HG02678 (cell line): ENCODE data around the gene EYA3.

Experiments
- ATAC-seq: cut with Tn5 transposase; IDR thresholded peaks from one replicate; pipeline ENCODE4 v1.9.1; 2021; ENCODE audit warnings: mild to moderate bottlenecking, moderate library complexity; ENCODE audit not compliant: unreplicated experiment

The EYA3 gene

GRCh38 chr1:28114844-28115243, 26.4 kb upstream of the EYA3 start:
- ATAC-seq = no peak

- ATAC-seq = no peak
Measured at GRCh38 chr1:28113242-28113572, 24.8 kb upstream of the EYA3 start.

- no peak for ATAC-seq
Measured at GRCh38 chr1:28112388-28113241, 24.2 kb upstream of the EYA3 start.

GRCh38 chr1:28111157-28111556, 22.7 kb upstream of the EYA3 start:
- ATAC-seq = no peak

GRCh38 chr1:28110555-28110954, 22.1 kb upstream of the EYA3 start:
- ATAC-seq = no peak

- ATAC-seq = no peak
Measured at GRCh38 chr1:28109639-28110038, 21.2 kb upstream of the EYA3 start.

- no peak for ATAC-seq
Measured at GRCh38 chr1:28108001-28108400, 19.6 kb upstream of the EYA3 start.

GRCh38 chr1:28104866-28105467, 16.6 kb upstream of the EYA3 start:
- ATAC-seq = no peak

GRCh38 chr1:28102189-28102588, 13.8 kb upstream of the EYA3 start:
- no peak for ATAC-seq

- no peak for ATAC-seq
Measured at GRCh38 chr1:28099050-28099769, 10.8 kb upstream of the EYA3 start.

GRCh38 chr1:28097100-28097472, 8.7 kb upstream of the EYA3 start:
- ATAC-seq = no peak

- ATAC-seq = no peak
Measured at GRCh38 chr1:28096210-28097099, 8.0 kb upstream of the EYA3 start.

- ATAC-seq = no peak
Measured at GRCh38 chr1:28091043-28091781, 2.8 kb upstream of the EYA3 start.

- no peak for ATAC-seq
Measured at GRCh38 chr1:28087614-28088167, 719 bp downstream of the EYA3 start.

- no peak for ATAC-seq
Measured at GRCh38 chr1:28086651-28087050, 1.8 kb downstream of the EYA3 start.

- ATAC-seq = no peak
Measured at GRCh38 chr1:28085129-28085528, 3.3 kb downstream of the EYA3 start.

- no peak for ATAC-seq
Measured at GRCh38 chr1:28083876-28084275, 4.5 kb downstream of the EYA3 start.

GRCh38 chr1:28078680-28079626, 9.5 kb downstream of the EYA3 start:
- ATAC-seq = no peak

- no peak for ATAC-seq
Measured at GRCh38 chr1:28078262-28078661, 10.1 kb downstream of the EYA3 start.
